Fibroblast of peridontal ligament (primary cell): Measurements from ENCODE around the gene TMEM150C.
"Not testable (repeated sequence)": the region's sequence is repeated elsewhere in the genome, so short reads cannot be mapped to it uniquely, and the experiment has no call there.

ENCODE experiments used
- DNase-seq: peaks from one replicate; pipeline ENCODE4 v3.0.0-alpha.2; 2010; ENCODE audit errors: extremely low read depth

Gene TMEM150C

DNA sequence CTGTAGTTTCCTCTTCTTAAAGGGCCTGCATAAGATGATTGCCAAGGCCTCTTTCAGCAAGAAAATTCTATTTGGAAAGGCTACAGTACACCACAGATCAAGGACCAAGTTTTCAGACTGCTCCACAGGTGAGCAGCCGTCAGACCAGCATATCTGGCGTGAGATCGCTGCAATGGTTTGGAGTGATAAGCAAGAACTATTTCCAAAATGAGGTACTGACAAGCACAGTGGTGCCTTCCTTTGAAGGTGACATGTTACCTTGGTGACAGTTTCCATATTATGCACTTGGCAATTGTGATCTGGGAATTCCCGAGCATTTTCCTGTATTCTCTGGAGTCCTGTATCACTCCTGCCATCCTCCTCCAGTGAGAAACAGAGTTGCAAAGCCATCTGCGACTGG is 7.3 kb upstream of the TMEM150C start:
- no peak for DNase-seq

- no peak for DNase-seq
Measured at GRCh38 chr4:82567444-82567843, 5.7 kb upstream of the TMEM150C start.

GRCh38 chr4:82562564-82562854 is 721 bp upstream of the TMEM150C start:
- no peak for DNase-seq

- no peak for DNase-seq
Measured at GRCh38 chr4:82560853-82561785, 669 bp downstream of the TMEM150C start.

GRCh38 chr4:82559735-82560120 is 2.1 kb downstream of the TMEM150C start:
- no peak for DNase-seq

DNA sequence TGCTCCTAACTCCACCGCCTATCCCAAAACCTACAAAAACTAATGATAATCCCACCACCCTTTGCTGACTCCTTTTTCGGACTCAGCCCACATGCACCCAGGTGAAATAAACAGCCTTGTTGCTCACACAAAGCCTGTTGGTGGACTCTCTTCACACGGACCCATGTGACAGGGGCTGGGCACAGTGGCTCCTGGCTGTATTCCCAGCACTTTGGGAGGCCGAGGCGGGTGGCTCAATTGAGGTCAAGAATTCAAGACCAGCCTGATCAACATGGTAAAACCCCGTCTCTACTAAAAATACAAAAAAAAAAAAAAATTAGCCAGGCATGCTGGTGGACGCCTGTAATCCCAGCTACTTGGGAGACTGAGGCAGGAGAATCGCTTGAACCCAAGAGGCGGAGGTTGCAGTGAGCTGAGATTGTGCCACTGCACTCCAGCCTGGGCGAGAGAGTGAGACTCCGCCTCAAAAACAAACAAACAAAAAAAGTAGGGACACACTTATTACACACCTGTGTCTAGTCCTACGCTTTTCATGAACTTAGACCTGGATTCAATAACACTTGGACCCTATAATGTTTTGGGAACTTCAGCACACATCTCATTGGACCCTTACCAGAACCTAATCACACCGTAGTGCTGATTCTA is 2.6 kb downstream of the TMEM150C start:
- DNase-seq, result not testable (repeated sequence)

DNA sequence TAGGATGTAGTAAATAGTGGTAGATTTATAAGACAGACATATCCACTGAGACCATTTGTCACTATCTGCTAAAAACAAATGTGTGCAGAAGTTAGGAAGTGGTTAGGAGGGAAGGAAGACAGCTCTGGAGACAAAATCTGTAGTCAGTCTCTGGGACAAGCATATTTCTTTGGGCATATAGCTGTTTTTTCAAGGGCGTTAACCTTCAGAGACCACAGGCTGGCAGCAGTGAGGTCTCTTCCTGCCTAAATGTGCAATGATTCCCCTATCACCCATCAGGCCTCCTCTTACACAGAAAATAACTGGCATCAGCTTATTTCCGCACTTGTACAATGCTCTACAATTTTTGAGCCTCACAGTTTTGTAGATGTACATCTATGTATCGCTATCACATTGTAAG is 6.5 kb downstream of the TMEM150C start:
- DNase-seq, result no peak

GRCh38 chr4:82553020-82553419 is 8.8 kb downstream of the TMEM150C start:
- DNase-seq, result no peak

- DNase-seq, result no peak
Measured at GRCh38 chr4:82551734-82552133, 10.1 kb downstream of the TMEM150C start.

DNA sequence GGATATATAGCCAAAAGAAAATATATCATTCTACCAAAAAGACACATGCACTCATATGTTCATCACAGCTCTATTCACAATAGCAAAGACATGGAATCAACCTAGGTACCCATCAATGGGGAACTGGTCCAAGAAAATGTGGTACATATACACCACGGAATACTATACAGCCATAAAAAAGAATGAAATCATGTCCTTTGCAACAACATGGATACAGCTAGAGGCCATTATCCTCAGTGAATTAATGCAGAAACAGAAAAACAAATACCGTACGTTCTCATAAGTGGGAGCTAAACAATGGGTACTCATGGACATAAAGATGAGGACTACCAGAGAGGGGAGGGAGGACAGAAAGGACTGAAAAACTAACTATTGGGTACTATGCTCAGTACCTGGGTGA is 13.9 kb downstream of the TMEM150C start:
- DNase-seq, result not testable (repeated sequence)

GRCh38 chr4:82543131-82543530 is 18.7 kb downstream of the TMEM150C start:
- DNase-seq, result no peak

DNA sequence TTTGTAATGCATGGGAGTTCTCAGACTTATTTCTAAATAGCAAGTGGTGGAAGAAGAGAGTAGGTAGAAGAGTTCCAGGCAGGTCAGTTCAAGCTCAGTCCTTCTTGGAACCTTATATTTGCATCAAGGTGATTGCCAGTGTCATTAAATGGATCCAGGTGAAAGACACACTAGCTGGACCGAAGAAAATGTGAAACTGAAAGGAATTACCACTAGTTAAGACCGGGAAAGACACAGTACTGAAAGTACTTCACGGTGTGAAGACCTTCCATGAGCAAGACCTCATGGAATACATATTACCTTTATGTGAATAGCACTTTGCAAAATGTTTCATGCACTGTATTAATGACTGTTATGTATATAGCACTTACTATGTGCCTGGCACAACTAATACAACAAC is 19.1 kb downstream of the TMEM150C start:
- DNase-seq, result no peak

GRCh38 chr4:82529322-82529721 is 32.5 kb downstream of the TMEM150C start:
- no peak for DNase-seq

DNA sequence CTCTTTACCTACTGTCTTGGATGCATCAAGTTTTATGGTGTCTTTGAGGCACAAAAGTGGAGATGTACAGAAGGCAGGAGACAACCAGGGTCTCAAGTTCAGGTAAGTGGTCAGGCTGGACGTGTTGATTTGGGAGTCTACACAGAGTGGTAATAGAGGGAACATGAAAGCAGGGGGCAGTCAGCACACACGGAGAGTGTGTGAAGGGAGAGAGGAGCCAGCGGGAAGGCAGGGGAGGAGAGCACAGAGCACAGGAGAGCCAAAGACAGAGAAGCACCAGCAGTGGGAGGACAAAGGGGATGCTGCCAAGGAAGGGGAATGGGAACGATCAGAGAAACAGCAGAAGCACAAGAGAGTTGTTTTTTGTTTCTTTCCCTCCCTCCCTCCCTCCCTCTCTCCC is 32.9 kb downstream of the TMEM150C start:
- no peak for DNase-seq

- DNase-seq, result no peak
Measured at GRCh38 chr4:82528074-82528473, 33.7 kb downstream of the TMEM150C start.

DNA sequence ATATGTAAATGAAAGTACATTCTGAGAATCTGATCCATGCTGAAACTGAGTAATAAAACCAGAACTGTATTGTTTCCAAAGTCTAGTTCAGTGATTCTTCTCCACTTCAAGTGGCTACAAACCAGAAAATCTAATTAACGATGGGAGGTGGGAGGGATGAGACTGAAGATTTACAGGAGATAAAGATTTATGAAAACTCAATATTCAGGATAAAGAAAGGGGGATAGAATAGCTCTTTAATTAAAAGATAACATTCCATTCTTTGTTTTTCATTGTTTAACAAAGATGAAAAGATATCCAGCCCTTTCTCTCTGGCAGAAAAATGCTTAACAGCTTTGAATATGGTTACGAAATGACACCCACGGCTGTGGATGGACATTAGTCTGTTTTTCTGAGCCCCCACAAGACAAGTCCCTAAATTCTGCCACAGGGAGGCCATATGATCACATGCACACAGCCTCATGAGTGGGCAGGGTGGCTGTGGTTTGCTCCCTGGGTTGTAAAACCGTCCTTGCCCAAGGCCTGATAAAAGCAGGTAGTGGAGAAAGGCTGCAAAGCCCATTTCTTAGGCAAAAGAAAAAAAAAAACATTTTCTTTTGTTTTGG is 36.4 kb downstream of the TMEM150C start:
- DNase-seq, result no peak

- DNase-seq, result no peak
Measured at GRCh38 chr4:82524570-82525152, 37.1 kb downstream of the TMEM150C start.

DNA sequence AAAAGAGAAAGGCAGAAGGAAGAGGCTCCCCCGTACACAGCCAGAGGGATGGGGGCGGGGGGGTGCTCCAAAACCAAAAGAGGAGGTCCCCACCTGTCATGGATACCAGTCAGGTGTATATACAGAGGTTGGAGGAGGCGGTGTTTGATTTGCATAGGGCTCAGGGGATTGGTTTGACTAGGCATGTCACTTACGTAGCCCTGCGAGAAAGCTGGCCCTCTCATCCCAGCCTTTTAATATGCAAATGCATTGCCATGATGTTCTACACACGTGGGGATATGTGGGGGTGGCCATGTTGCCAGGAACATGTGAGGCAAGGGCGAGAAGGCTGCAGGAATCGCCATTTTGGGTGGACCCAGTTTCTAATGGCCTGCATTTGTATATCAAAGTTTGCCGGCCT is 38.6 kb downstream of the TMEM150C start:
- DNase-seq, result no peak

GRCh38 chr4:82522472-82522871 is 39.3 kb downstream of the TMEM150C start:
- DNase-seq, result no peak

DNA sequence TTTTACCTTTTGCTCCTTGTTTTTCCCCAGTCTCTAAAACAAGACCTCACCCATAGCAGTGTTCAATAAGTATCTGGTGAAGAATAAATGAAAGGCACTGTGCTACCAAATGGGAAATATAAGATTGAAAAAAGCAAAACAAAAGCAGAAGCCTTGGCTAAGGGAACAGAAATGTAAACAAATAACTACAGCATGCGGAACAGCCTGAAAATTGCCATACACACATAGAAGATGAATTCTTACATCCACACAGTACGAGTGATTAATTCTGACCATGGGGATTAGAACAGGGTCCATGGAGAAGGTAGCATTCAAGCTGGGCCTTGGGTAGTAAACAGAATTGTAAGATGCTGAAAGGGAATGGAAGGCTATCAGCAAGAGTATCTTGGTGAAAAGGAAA is 40.5 kb downstream of the TMEM150C start:
- DNase-seq, result no peak

GRCh38 chr4:82519776-82520175 is 42.0 kb downstream of the TMEM150C start:
- DNase-seq, result no peak

GRCh38 chr4:82519072-82519471 is 42.7 kb downstream of the TMEM150C start:
- no peak for DNase-seq

DNA sequence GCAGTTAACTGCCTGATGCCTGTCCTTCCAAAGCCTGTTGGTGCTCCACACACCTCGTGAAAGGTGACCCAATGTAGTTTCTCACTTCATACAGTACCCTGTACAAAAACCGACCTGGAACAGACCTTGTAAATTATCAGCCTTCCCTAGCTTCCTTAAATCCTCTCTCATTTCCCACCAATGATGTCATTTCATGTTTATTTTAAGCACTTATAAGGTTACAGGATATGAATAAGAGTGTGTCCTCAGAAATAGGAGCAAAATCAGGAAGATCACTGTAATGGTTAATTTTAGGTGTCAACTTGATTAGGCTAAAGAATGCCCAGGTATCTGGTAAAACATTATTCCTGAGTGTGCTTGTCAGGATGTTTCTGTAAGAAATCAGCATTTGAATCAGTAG is 44.7 kb downstream of the TMEM150C start:
- DNase-seq, result peak; percentile 28
